Activated naive CD4-positive, alpha-beta T cell treated with anti-CD3 and anti-CD28 coated beads, Interleukin-2, amount 50 U/mL, for 24 hours (primary cell): Measurements from ENCODE around the gene RNF130.

Source experiments
- H3K27ac Mint-ChIP-seq: one replicate; pipeline ENCODE4 v1.8.0; 2021; ENCODE audit warnings: mild to moderate bottlenecking, mixed read lengths
- H3K27me3 Mint-ChIP-seq: one replicate; pipeline ENCODE4 v1.8.0; 2021; ENCODE audit warnings: mixed read lengths
- H3K36me3 Mint-ChIP-seq: one replicate; pipeline ENCODE4 v1.8.0; 2021; ENCODE audit warnings: mixed read lengths
- H3K4me1 Mint-ChIP-seq: one replicate; pipeline ENCODE4 v1.8.0; 2021; ENCODE audit warnings: mixed read lengths
- H3K4me3 Mint-ChIP-seq: one replicate; pipeline ENCODE4 v1.8.0; 2021; ENCODE audit warnings: mild to moderate bottlenecking, mixed read lengths
- H3K9me3 Mint-ChIP-seq: one replicate; pipeline ENCODE4 v1.8.0; 2021; ENCODE audit warnings: mixed read lengths

RNF130 gene, protein sequence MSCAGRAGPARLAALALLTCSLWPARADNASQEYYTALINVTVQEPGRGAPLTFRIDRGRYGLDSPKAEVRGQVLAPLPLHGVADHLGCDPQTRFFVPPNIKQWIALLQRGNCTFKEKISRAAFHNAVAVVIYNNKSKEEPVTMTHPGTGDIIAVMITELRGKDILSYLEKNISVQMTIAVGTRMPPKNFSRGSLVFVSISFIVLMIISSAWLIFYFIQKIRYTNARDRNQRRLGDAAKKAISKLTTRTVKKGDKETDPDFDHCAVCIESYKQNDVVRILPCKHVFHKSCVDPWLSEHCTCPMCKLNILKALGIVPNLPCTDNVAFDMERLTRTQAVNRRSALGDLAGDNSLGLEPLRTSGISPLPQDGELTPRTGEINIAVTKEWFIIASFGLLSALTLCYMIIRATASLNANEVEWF

DNA sequence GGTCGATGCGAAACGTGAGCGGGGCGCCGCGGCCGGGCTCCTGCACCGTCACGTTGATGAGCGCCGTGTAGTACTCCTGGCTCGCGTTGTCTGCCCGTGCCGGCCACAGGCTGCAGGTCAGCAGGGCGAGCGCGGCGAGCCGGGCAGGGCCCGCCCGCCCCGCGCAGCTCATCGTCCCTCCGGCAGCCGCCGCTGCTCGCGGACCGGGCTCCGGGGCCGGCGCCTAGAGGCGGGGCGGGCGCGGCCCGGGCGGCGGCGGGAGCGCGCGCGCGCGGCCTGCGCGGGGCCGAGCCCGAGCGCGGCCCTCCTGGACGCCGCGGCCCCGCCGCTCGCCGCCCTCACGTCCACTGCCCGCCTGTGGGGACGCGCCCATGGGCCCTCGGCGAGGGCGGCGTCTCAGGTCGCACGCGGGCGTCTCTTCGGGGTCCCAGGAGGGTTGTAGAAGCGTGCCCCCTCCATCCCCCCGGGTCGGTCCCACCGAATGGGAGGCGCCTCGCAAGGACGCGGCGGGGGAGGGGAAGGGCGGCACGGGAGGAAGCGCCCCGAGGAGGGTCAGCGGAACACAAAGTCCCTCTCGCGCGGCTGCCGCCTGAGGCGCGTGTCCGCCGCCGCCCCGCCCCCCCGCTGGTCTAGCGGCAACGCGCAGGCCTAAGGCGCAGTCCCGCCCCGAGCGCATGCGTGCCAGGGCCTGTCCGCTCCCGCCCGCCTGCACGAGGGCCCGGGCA is at the start of gene RNF130:
Gene RNF130, minus strand, starts transcription at position 229 of the 725 bp plus-strand sequence. Its CDS starts 57 bp downstream, at position 172.
- Mint-ChIP-seq H3K27ac (peak within 1 kb of the TSS; percentile 89), H3K4me1 (peaks cover 32% of the 10 kb centered on the region), H3K4me3 (peak within 1 kb of the TSS; percentile 91), H3K27me3 (no peaks in the 10 kb centered on the region), H3K9me3 (no peaks in the 10 kb centered on the region), H3K36me3 (no peaks in the 10 kb centered on the region)

- no peaks in the 10 kb centered on the region for H3K36me3 Mint-ChIP-seq
- H3K9me3 Mint-ChIP-seq, result no peaks in the 10 kb centered on the region
- H3K4me1 Mint-ChIP-seq, result no peaks in the 10 kb centered on the region
- no peak overlapping the region for H3K27ac Mint-ChIP-seq
- H3K27me3 Mint-ChIP-seq, result peaks cover 6% of the 10 kb centered on the region
- no peak overlapping the region for H3K4me3 Mint-ChIP-seq
Measured at GRCh38 chr5:180120237-180121101, 48.9 kb upstream of the RNF130 start.

DNA sequence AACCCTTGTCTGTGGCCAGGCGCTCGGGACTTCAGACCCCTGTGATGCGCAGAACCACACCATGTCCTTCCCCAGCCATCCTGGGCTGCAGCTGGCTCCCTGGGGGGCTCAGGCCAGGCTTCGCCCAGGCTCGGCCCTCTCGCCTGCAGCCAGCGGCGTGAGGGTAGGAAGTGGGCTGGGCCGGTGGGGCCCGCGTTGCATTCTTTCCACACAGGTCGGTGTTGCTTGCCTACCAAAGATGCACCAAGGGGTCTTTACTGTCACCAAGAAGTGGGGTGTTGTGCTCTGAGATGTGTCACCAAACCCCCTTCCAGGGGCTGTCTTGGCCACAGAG is 48.3 kb upstream of the RNF130 start:
- no peak overlapping the region for H3K4me3 Mint-ChIP-seq
- H3K9me3 Mint-ChIP-seq, result no peaks in the 10 kb centered on the region
- H3K27ac Mint-ChIP-seq, result no peak overlapping the region
- no peaks in the 10 kb centered on the region for H3K36me3 Mint-ChIP-seq
- peaks cover 3% of the 10 kb centered on the region for H3K27me3 Mint-ChIP-seq
- no peaks in the 10 kb centered on the region for H3K4me1 Mint-ChIP-seq

DNA sequence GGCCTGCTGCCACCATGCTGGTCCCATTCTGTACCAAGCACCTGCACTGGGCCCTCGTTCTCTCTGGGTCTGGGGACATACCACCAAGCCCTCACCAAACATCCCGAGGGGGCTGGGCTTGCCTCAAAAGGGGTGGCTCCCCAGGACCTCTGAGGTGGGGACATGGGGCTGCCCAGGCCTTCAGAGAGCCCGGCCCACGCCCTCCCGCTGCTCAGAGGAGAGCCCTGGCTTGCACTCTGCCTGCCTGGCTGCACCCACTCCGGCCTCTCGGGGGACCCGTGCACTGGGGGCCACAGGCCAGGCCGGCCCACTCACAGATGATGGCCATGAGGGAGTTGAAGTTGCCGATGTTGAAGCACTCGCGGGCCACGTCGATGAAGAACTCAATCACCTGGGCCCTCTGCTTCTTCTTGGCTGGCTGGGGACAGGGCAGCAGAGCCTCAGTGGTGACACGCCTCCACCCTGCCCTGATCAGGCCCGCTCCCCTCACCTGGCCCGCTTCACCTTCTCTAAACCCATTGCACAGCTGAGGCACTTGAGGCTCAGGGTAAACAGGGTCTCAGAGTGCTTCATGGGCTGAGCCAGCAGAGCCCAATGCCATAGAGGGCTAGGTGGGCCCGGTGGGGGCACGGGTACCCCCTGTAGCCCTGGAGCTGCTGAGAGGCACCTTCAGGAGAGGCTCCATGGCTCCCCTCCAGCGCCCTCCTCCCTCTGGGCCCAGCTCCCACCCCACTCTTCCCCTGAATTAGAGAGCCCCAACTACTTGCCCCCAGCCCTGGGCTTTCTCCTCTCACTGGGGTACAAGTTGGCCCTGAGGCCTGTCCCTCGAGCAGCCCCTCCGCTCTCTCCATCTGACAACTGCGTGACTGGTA is 47.7 kb upstream of the RNF130 start:
- Mint-ChIP-seq H3K27me3 (peaks cover 3% of the 10 kb centered on the region), H3K4me1 (no peaks in the 10 kb centered on the region), H3K27ac (no peak overlapping the region), H3K36me3 (no peaks in the 10 kb centered on the region), H3K4me3 (no peak overlapping the region), H3K9me3 (no peaks in the 10 kb centered on the region)

GRCh38 chr5:180118391-180118791 is 46.8 kb upstream of the RNF130 start:
- Mint-ChIP-seq H3K27me3 (peaks cover 3% of the 10 kb centered on the region), H3K36me3 (no peaks in the 10 kb centered on the region), H3K27ac (no peak overlapping the region), H3K9me3 (no peaks in the 10 kb centered on the region), H3K4me1 (no peaks in the 10 kb centered on the region), H3K4me3 (no peak overlapping the region)

DNA sequence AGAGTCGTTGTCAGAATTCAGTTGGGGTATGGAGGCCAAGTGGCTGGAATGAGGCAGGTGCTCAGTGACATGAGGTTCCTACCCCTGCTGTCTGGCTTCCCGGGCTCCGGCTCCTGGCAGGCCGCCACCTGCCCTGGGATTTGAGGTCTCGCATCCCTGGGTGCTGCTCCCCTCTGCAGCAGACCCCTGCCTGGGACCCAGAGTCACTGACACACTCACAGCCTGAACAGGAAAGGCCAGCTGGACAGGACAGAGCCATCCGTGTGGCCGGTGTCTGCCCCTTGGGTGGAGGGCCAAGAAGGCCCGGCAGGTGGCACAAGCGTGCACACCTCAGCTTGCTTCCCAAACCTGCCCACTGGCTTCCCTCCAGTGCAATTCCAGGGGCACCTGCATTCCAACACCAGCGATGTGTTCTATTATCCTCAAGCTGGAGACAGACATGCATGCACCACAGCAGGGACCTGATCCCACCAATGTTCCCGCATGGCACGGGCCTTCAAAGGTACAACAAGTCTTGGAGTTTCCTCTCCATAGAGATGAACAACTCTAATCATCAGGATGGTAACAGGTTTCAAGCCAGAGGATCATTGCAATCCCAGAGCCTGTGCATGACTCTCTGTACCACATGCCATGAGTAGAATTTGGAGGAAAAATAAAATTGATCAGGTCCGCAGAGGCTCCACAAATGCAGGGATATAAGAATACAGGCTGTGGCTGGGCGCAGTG is 45.6 kb upstream of the RNF130 start:
- H3K9me3 Mint-ChIP-seq, result no peaks in the 10 kb centered on the region
- no peaks in the 10 kb centered on the region for H3K4me1 Mint-ChIP-seq
- H3K27me3 Mint-ChIP-seq, result peaks cover 2% of the 10 kb centered on the region
- no peak overlapping the region for H3K4me3 Mint-ChIP-seq
- no peak overlapping the region for H3K27ac Mint-ChIP-seq
- H3K36me3 Mint-ChIP-seq, result no peaks in the 10 kb centered on the region

- no peaks in the 10 kb centered on the region for H3K9me3 Mint-ChIP-seq
- H3K36me3 Mint-ChIP-seq, result no peaks in the 10 kb centered on the region
- no peak overlapping the region for H3K27ac Mint-ChIP-seq
- no peak overlapping the region for H3K4me3 Mint-ChIP-seq
- no peaks in the 10 kb centered on the region for H3K4me1 Mint-ChIP-seq
- H3K27me3 Mint-ChIP-seq, result no peaks in the 10 kb centered on the region
Measured at GRCh38 chr5:180116077-180116999, 44.8 kb upstream of the RNF130 start.

DNA sequence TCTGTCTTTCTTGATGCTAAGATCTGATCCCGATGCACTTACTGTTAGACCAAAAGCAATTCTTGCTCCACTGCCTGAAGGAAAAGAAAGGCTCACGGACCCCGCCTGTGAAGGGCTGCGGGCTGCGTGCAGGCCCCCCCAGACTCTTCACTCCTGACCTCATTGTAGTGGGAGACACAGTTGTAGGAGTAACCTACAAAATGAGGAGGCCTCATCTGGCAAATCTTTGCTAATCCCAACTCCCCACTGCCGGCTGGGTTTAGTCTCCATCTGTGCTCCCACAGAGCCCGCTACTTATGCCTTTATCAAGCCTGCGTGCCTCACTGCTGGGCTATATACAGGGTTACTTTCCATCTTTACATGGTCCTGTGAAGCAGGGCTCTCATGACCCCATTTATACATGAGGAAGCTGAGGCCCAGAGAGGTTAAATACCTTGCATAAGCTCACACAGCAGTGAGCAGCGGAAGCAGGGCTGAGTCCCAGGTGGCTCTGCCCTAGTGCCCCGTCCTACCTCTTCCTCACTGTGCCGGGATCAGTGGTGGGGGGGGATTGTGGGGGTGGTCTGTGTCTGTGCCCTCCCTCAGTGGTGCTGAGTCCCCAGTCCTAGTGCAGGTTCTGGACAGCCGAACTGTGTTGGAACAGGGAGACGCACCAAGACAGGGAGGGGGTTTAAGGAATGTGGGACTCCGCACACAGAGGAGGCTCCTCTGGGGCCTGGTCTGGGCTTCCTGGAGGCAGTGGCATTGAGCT is 43.9 kb upstream of the RNF130 start:
- Mint-ChIP-seq H3K27ac (no peak overlapping the region), H3K9me3 (no peaks in the 10 kb centered on the region), H3K36me3 (no peaks in the 10 kb centered on the region), H3K27me3 (no peaks in the 10 kb centered on the region), H3K4me1 (no peaks in the 10 kb centered on the region), H3K4me3 (no peak overlapping the region)

GRCh38 chr5:180114304-180115003 is 42.9 kb upstream of the RNF130 start:
- no peaks in the 10 kb centered on the region for H3K9me3 Mint-ChIP-seq
- no peaks in the 10 kb centered on the region for H3K4me1 Mint-ChIP-seq
- H3K27ac Mint-ChIP-seq, result peak overlapping the region; percentile 17
- no peaks in the 10 kb centered on the region for H3K27me3 Mint-ChIP-seq
- no peak overlapping the region for H3K4me3 Mint-ChIP-seq
- no peaks in the 10 kb centered on the region for H3K36me3 Mint-ChIP-seq

DNA sequence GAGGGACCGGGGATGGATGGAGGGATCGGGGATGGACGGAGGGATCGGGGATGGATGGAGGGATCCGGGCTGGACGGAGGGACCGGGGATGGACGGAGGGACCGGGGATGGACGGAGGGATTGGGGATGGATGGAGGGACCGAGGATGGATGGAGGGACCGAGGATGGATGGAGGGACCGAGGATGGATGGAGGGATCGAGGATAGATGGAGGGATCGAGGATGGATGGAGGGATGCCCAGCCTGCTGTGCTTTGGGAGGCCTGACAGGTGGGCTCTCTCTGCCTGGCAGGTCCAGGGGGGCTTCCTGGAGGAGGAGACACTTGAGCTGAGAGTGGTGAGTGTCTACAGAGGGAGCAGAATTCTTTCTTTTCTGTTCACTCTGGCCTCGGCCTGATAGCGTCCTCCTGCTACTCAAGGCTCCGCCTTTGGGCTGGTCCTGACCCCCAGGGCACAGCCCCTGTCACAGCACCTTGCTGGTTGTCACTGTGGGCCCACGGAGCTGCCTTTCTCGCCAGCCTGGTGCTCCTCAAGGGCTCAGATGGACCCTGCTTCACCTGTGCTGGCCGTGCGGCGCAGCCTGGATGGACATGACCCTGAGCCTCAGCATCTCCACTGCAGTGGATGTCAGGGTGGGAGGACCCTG is 42.2 kb upstream of the RNF130 start:
- Mint-ChIP-seq H3K27me3 (no peaks in the 10 kb centered on the region), H3K9me3 (no peaks in the 10 kb centered on the region), H3K4me3 (no peak overlapping the region), H3K27ac (peak overlapping the region; percentile 17), H3K4me1 (no peaks in the 10 kb centered on the region), H3K36me3 (no peaks in the 10 kb centered on the region)

- Mint-ChIP-seq H3K27ac (no peak overlapping the region), H3K4me1 (no peaks in the 10 kb centered on the region), H3K36me3 (peaks cover 4% of the 10 kb centered on the region), H3K4me3 (no peak overlapping the region), H3K27me3 (no peaks in the 10 kb centered on the region), H3K9me3 (peaks cover 6% of the 10 kb centered on the region)
Measured at GRCh38 chr5:180112181-180112861, 40.8 kb upstream of the RNF130 start.
